GM21381 (cell line): ENCODE data around the gene NRXN3.

Source experiments
- ATAC-seq: cut with Tn5 transposase; IDR thresholded peaks from one replicate; pipeline ENCODE4 v1.9.1; 2021; ENCODE audit warnings: mild to moderate bottlenecking, moderate library complexity; ENCODE audit not compliant: unreplicated experiment

The NRXN3 gene

GRCh38 chr14:79820866-79821535 lies 1650.8 kb downstream of the NRXN3 start:
- no peak for ATAC-seq

- no peak for ATAC-seq
Observed at GRCh38 chr14:79822034-79822433, 1651.9 kb downstream of the NRXN3 start.

DNA sequence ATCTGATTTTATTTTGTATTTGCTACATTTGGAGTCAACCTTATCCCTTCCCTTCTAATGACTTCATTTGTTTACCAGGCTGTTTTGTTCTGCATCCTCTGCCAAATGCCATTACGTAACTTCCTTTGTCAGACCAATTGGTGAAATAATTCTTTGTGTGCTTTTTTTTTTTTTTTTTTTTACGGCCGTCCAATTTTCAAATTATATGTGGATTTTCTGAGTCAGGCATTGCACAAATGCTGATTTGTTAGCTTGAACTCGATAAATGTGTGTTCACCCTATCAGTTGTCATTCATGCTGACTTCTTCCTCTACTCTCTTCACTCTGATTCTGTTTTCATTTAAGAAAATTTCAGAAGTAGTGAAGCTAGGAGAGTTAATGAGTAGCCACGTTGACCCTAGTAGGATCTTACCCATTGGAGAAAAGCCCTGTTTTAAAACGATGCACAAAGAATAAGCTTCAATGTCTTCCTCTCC lies 1654.9 kb downstream of the NRXN3 start:
- ATAC-seq: no peak

DNA sequence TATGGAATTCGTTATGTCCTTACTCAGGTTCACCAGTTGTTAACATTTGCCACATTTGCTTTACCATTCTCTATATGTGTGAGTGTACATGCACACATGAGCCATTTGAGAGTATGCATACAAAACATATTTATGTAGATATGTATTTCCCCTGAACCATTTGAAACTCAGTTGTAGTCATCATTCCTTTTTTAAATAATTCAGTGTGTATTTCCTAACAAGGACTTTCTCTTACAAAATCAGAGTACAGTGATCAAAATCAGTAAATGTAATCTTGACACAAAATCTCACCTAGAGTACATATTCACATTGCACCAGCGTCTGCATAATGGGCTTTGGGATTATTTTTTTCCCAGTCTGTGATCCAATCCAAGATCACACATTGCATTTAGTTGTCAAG lies 1656.2 kb downstream of the NRXN3 start:
- ATAC-seq: no peak

DNA sequence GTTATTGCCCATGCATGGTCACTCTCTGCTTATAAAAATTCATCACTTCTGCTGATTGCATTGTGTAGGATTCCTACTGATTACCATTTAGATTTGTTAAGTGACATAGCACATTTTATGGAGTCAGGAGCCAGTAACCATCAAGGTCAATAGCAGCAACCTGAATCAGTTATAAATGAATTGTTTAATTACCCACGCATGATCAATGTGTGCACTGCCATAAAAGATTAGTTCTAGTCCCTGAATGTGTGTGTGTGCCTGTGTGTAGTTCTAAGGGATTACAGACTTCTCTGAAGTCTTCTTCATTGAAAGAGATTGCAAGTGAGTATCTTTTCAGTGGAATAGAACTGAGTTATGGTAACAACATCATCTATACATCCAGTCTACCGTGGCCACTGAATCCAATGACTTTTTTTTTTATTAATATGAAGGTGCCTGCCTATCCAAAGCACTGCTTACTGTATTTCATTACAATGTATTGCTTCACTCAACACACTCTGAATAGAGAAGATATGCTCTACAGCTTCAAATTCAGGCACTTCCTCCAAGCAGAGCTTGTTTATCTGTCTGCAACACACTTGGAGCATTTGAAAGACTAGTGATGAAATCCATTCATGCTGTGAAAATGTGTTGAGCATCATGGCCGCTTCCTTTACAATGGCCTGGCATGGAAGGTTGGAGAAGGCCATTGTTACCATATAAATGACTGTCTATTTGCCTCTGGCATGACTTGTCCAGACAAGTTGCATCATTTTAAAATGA lies 1659.4 kb downstream of the NRXN3 start:
- no peak for ATAC-seq

DNA sequence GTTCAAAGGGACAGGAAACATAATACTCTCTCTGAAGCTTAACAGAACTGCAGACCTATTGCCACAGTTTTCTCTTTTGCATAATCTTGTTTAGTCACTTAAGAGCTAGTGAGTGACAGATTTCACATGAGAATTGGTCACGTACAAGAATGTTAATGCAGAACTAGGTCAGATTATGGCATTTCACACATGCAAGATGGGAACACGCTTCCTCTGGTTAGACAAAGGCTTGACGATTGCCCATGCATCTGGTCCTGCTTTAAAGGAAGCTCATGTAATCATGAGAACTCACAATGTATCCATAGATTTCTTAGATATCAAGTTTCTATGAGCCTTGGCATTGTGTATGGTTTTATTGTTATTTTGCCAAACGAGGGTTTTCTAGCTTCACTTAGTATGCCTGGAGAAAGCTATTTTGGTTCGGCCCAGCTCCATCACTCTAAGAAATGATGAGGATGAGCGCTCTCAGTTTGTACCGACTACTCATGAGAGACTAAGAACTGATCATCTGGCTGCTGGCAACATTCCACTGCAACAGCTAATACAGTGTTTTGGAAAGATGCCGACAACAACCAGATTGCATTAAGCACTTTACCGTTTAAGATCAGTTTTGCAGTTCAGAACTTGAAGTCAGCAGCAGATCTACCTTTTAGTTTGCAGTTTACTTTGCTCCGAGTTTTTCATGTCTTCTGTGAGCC lies 1661.2 kb downstream of the NRXN3 start:
- ATAC-seq: no peak

DNA sequence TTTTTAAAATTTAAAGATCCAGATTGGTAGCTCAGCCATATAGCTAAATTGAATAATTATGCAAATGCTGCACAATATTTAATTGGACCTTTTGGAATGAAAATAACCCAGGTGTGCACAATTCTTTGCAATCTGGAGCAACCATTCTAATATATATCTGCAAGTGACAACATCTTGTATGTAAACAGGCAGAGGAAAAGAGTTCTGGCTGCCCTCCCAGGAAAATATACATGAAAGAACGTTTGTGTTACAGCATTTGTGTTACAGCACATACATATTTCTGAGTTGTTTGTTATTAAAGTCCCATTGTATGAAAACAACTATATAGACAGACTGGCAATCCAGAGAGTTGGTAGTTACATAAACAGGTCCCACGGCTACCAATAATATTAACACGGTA lies 1663.6 kb downstream of the NRXN3 start:
- ATAC-seq: no peak

DNA sequence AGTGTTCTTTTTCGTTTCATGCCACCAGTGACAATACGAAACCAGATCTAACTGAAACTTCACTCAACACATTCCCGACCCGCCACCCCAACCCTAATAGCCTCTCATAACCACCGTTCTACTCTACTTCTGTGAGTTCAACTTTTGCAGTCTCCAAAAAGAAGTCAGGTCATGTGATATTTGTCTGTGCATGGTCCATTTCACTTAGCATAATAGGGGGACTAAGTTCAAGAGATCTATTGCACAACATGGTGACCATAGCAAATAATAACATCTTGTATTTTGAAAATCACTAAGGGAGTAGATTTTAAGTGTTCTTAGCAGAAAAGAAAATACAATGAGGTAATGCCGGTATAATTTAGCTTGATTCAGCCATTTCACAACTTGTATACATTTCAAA lies 1664.7 kb downstream of the NRXN3 start:
- no peak for ATAC-seq

DNA sequence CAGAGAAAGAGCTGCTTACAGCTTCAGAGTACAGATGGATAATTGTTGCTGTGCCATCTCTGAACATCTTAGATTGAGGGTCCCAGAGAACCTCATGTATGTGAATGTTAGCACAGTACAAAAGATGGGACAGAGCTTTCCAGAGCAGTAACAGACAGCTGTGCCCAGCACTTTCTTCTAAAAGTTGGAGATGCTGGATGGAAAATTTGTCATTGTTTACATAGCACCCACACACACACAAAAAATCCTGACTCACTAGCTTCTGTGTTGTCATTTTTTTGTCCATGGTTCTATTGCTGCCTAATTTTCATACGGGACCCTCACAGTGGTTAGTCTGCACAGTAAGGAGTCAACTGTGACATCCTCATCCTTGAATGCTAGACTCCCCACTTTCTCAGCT lies 1666.4 kb downstream of the NRXN3 start:
- no peak for ATAC-seq

DNA sequence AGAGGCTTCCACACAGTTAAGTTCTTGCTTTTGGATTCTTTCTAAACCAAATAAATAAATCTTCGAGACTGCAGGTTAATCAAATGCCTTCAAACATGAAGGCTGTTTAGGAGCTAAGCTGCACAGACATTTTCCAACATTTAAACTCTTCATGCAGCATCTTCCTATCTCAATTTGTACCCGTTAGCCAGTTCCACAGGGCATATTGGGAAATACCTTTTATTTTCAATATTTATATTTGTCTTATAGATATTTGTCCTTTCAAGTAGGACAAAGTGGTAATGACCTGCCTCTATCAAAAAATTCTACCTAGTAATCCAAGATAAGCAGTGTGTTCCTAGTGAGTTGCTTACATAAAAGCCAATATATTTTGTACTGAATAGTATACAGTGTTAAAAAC lies 1667.5 kb downstream of the NRXN3 start:
- no peak for ATAC-seq

GRCh38 chr14:79840103-79840502 lies 1669.9 kb downstream of the NRXN3 start:
- no peak for ATAC-seq

- ATAC-seq: no peak
Observed at GRCh38 chr14:79840831-79841230, 1670.7 kb downstream of the NRXN3 start.

- no peak for ATAC-seq
Observed at GRCh38 chr14:79841433-79841832, 1671.3 kb downstream of the NRXN3 start.

DNA sequence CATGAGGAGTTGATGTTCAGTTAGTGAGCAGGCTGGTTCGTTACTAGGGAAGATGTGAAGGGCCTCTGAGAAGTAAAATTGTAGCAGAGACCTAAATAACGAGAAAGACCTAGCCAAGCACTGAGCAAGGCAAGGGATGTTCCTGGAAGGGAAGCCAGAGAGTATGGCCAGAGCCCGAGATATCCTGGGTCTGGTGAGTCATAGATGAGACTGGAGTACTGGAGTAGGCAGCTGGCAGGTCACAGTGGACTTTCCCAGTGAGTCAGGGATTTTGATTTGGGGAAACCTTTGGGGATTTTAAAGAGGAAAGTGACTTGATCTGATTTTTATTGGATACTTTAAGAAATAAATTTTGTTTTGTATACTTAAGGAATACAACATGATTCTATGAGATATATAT lies 1672.1 kb downstream of the NRXN3 start:
- ATAC-seq: no peak

- no peak for ATAC-seq
Observed at GRCh38 chr14:79852950-79853744, 1683.0 kb downstream of the NRXN3 start.

DNA sequence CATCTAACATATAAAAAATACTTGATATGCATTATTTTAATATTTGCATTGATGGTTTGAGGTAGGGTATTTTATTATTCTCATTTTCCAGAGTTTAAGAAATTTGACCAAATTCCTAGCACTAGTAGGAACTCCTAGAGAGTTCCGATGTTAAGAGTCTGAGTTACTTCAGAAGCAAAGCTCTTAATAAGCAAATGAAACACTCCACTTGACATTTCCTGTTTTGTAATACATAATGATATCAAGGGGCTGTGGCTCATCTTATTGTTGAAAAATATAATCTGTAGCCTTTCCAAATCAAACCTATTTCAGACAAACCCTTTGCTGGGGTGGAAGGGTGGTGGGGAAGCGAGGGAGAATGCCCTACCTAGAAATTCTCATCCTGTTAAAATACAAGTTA lies 1685.6 kb downstream of the NRXN3 start:
- ATAC-seq: no peak

- ATAC-seq: no peak
Observed at GRCh38 chr14:79856381-79856780, 1686.2 kb downstream of the NRXN3 start.

- ATAC-seq: no peak
Observed at GRCh38 chr14:79861111-79861510, 1690.9 kb downstream of the NRXN3 start.

DNA sequence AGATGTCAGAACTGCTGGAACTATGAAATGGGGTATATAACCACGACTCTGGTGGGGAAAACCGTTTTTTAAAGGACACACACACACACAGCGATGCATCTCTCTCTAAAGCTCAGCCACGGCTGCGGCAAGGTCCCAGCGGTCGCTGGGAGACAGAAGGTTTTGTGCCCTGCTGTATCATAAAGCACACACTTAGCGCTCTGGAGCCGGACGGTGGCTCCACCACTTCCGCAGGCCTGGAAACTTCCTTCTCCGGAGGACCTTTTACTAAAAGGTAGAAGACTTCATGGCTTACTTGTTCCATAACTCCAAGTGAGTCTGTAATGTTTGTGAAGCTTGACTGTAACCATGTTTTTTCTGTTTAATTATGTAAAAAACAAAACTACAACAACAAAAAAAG lies 1691.9 kb downstream of the NRXN3 start:
- no peak for ATAC-seq

DNA sequence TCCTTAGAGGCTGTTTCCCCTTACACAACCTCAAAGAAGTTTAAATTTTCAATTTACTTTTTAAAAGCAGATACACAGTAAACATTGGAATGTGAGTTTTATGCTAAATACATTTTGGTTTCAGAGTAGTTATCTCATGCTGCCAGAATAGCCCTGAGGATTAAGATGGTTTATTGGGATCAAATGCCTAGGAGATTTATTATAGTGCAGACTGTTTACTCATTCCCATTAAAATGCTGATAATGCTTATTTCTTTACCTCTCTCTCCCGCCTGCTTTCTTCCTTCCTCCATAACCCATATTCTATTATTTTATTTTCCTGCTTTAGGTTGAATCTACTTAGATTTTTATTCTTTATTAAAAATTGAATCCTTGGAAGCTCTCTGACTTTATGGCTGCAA lies 1701.0 kb downstream of the NRXN3 start:
- ATAC-seq: no peak

DNA sequence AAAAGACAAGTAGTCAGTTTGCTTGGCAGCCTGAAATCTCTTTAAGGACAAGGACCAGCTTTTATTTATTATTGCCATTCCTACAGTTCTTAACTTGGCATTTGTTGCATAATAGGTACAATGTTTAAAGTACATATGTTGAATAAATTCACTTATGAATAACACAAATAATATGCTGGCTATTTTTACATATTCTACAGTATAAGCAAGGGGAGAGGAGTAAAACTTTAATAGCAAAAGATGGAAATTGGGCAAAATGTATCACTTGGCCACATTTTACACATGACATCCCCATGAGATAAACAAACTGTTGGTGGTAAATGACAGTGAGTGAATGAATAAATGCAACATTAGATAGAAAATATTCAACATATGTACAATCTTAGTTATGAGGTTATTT lies 1708.1 kb downstream of the NRXN3 start:
- no peak for ATAC-seq
